Natural killer cell treated with Interleukin-12 subunit alpha and Interleukin-12 subunit beta and Interleukin-15 and Interleukin-18, amount 100 ng/mL, for 72 hours (primary cell): ENCODE measurements around the gene CD226. TPM values are rescaled to one million over a fixed set of nuclear protein-coding genes. Genes with fewer than 3 reads are reported as not detected.
A peak's percentile ranks its signal among the peaks of the same experiment; 100 is the strongest.
"Not testable (repeated sequence)": the region's sequence is repeated elsewhere in the genome, so short reads cannot be mapped to it uniquely, and the experiment has no call there.

Source experiments
- ATAC-seq, 2 donors: fragments of 150-1000 bp; cut with Tn5 transposase in 1 of 2; sonication (Bioruptor Pico), chemical (Tn5 transposase) in 1 of 2; 2 replicates each; pipeline ENCODE4 v1.10.0; 2021
- DNase-seq: peaks from one replicate; pipeline ENCODE4 v3.0.0; 2022; ENCODE audit warnings: low spot score
- H3K27ac Mint-ChIP-seq, 2 donors: 1 replicate in 1 of 2; 2 replicates in 1 of 2; pipeline ENCODE4 v1.8.0; 2022; ENCODE audit warnings: mixed read lengths in 2 of 2, mild to moderate bottlenecking in 1 of 2, moderate library complexity in 1 of 2
- H3K27me3 Mint-ChIP-seq, 2 donors: 1 replicate in 1 of 2; 2 replicates in 1 of 2; pipeline ENCODE4 v1.8.0; 2022; ENCODE audit warnings: mixed read lengths in 2 of 2
- H3K36me3 Mint-ChIP-seq: one replicate; pipeline ENCODE4 v1.8.0; 2022; ENCODE audit warnings: mixed read lengths
- H3K4me1 Mint-ChIP-seq, 2 donors: 1 replicate in 1 of 2; 2 replicates in 1 of 2; pipeline ENCODE4 v1.8.0; 2022; ENCODE audit warnings: low read depth in 2 of 2, mixed read lengths in 2 of 2, mild to moderate bottlenecking in 1 of 2
- H3K4me3 Mint-ChIP-seq: one replicate; pipeline ENCODE4 v1.8.0; 2022; ENCODE audit warnings: mixed read lengths
- H3K9me3 Mint-ChIP-seq: 2 replicates; pipeline ENCODE4 v1.8.0; 2022; ENCODE audit warnings: mixed read lengths
- total RNA-seq, 2 donors: library from RNA; stranded (reverse); gene quantifications; one replicate each; pipeline ENCODE4 v1.2.3, GENCODE V29; 2022

Gene CD226
- total RNA-seq, 2 donors from 2014 or later, result 153 to 181 TPM

- H3K27ac Mint-ChIP-seq, result peak overlapping the region; percentile 84 to 90
- peaks cover 46% of the 10 kb centered on the region for H3K36me3 Mint-ChIP-seq
- peaks cover 31 to 33% of the 10 kb centered on the region in 2 donors for H3K4me1 Mint-ChIP-seq
These were observed 81.9 kb downstream of the CD226 start for GRCh38 chr18:69865776-69866175.

GRCh38 chr18:69864802-69865201 is 82.9 kb downstream of the CD226 start:
- H3K4me1 Mint-ChIP-seq, result peaks cover 26 to 33% of the 10 kb centered on the region in 2 donors
- peak; percentile 82 to 86 for ATAC-seq
- not testable (repeated sequence) for H3K27me3 Mint-ChIP-seq, H3K9me3 Mint-ChIP-seq
- peak overlapping the region; percentile 74 for H3K4me3 Mint-ChIP-seq
- peak overlapping the region; percentile 84 to 90 for H3K27ac Mint-ChIP-seq
- DNase-seq, result peak; percentile 68
- H3K36me3 Mint-ChIP-seq, result peaks cover 42% of the 10 kb centered on the region

More at GRCh38 chr18:69865776-69866175, 81.9 kb downstream of the CD226 start:
- H3K9me3 Mint-ChIP-seq, result no peaks in the 10 kb centered on the region
- no peaks in the 10 kb centered on the region for H3K27me3 Mint-ChIP-seq
- DNase-seq (no peak), ATAC-seq (peak in 1 of 2 donors; percentile 67)
- H3K4me3 Mint-ChIP-seq, result no peak overlapping the region

GRCh38 chr18:69858897-69859296 is 88.8 kb downstream of the CD226 start:
- no peak for ATAC-seq
- Mint-ChIP-seq H3K4me1 (peaks cover 6 to 14% of the 10 kb centered on the region in 2 donors), H3K27ac (peak overlapping the region in 1 of 2 donors; percentile 60), H3K27me3 (no peaks in the 10 kb centered on the region), H3K4me3 (no peak overlapping the region), H3K36me3 (peaks cover 35% of the 10 kb centered on the region), H3K9me3 (no peaks in the 10 kb centered on the region)
- no peak for DNase-seq

- DNase-seq (no peak), ATAC-seq (no peak)
- H3K27me3 Mint-ChIP-seq, result no peaks in the 10 kb centered on the region
- H3K4me3 Mint-ChIP-seq, result no peak overlapping the region
- peaks cover 9 to 16% of the 10 kb centered on the region in 2 donors for H3K4me1 Mint-ChIP-seq
- H3K9me3 Mint-ChIP-seq, result no peaks in the 10 kb centered on the region
- peaks cover 23% of the 10 kb centered on the region for H3K36me3 Mint-ChIP-seq
- H3K27ac Mint-ChIP-seq, result peak overlapping the region in 1 of 2 donors; percentile 5
These were observed 93.2 kb downstream of the CD226 start for GRCh38 chr18:69854455-69854854.

GRCh38 chr18:69853051-69853450 is 94.6 kb downstream of the CD226 start:
- H3K4me3 Mint-ChIP-seq, result no peak overlapping the region
- ATAC-seq (no peak), DNase-seq (no peak)
- peaks cover 9 to 16% of the 10 kb centered on the region in 2 donors for H3K4me1 Mint-ChIP-seq
- no peaks in the 10 kb centered on the region for H3K9me3 Mint-ChIP-seq
- H3K27me3 Mint-ChIP-seq, result no peaks in the 10 kb centered on the region
- H3K36me3 Mint-ChIP-seq, result peaks cover 23% of the 10 kb centered on the region
- peak overlapping the region; percentile 17 to 42 for H3K27ac Mint-ChIP-seq

- H3K36me3 Mint-ChIP-seq, result no peaks in the 10 kb centered on the region
- no peak for DNase-seq
These were observed 101.8 kb downstream of the CD226 start for GRCh38 chr18:69845593-69846506.

GRCh38 chr18:69844656-69845055 is 103.0 kb downstream of the CD226 start:
- Mint-ChIP-seq H3K27me3 (no peaks in the 10 kb centered on the region), H3K4me1 (peaks cover 0 to 6% of the 10 kb centered on the region in 2 donors), H3K9me3 (no peaks in the 10 kb centered on the region), H3K27ac (no peak overlapping the region), H3K4me3 (no peak overlapping the region), H3K36me3 (no peaks in the 10 kb centered on the region)
- ATAC-seq (no peak), DNase-seq (no peak)

More at GRCh38 chr18:69845593-69846506, 101.8 kb downstream of the CD226 start:
- Mint-ChIP-seq H3K27me3 (no peaks in the 10 kb centered on the region), H3K27ac (no peak overlapping the region), H3K4me3 (no peak overlapping the region), H3K4me1 (peaks cover 0 to 5% of the 10 kb centered on the region in 2 donors), H3K9me3 (no peaks in the 10 kb centered on the region)
- ATAC-seq, result no peak

- DNase-seq (no peak), ATAC-seq (no peak)
- H3K4me1 Mint-ChIP-seq, result peaks cover 0 to 11% of the 10 kb centered on the region in 2 donors
- H3K4me3 Mint-ChIP-seq, result no peak overlapping the region
- H3K27me3 Mint-ChIP-seq, result no peaks in the 10 kb centered on the region
- no peaks in the 10 kb centered on the region for H3K9me3 Mint-ChIP-seq
- H3K36me3 Mint-ChIP-seq, result no peaks in the 10 kb centered on the region
- H3K27ac Mint-ChIP-seq, result peak overlapping the region in 1 of 2 donors; percentile 29
These were observed 104.7 kb downstream of the CD226 start for GRCh38 chr18:69843015-69843414.

GRCh38 chr18:69841117-69841516 is 106.6 kb downstream of the CD226 start:
- no peaks in the 10 kb centered on the region for H3K36me3 Mint-ChIP-seq

GRCh38 chr18:69840445-69840844 is 107.2 kb downstream of the CD226 start:
- Mint-ChIP-seq H3K4me1 (peaks cover 0 to 13% of the 10 kb centered on the region in 2 donors), H3K36me3 (peaks cover 3% of the 10 kb centered on the region), H3K9me3 (no peaks in the 10 kb centered on the region), H3K4me3 (no peak overlapping the region), H3K27me3 (no peaks in the 10 kb centered on the region), H3K27ac (peak overlapping the region in 1 of 2 donors; percentile 79)
- ATAC-seq (no peak), DNase-seq (no peak)

More at GRCh38 chr18:69841117-69841516, 106.6 kb downstream of the CD226 start:
- Mint-ChIP-seq H3K27me3 (no peaks in the 10 kb centered on the region), H3K4me1 (peaks cover 0 to 11% of the 10 kb centered on the region in 2 donors), H3K27ac (no peak overlapping the region), H3K9me3 (no peaks in the 10 kb centered on the region), H3K4me3 (no peak overlapping the region)
- DNase-seq (no peak), ATAC-seq (no peak)

- no peak for ATAC-seq
- H3K9me3 Mint-ChIP-seq, result no peaks in the 10 kb centered on the region
- H3K36me3 Mint-ChIP-seq, result peaks cover 5% of the 10 kb centered on the region
- DNase-seq, result no peak
- no peak overlapping the region for H3K4me3 Mint-ChIP-seq
- H3K4me1 Mint-ChIP-seq, result peaks cover 0 to 13% of the 10 kb centered on the region in 2 donors
- H3K27ac Mint-ChIP-seq, result peak overlapping the region in 1 of 2 donors; percentile 79
- H3K27me3 Mint-ChIP-seq, result no peaks in the 10 kb centered on the region
These were observed 107.7 kb downstream of the CD226 start for GRCh38 chr18:69840001-69840400.

GRCh38 chr18:69839497-69839896 is 108.2 kb downstream of the CD226 start:
- DNase-seq, result no peak
- Mint-ChIP-seq H3K4me1 (peaks cover 0 to 13% of the 10 kb centered on the region in 2 donors), H3K36me3 (peaks cover 9% of the 10 kb centered on the region), H3K4me3 (no peak overlapping the region), H3K9me3 (no peaks in the 10 kb centered on the region), H3K27ac (peak overlapping the region in 1 of 2 donors; percentile 77), H3K27me3 (no peaks in the 10 kb centered on the region)
- ATAC-seq, result peak in 1 of 2 donors; percentile 34

GRCh38 chr18:69838620-69839411 is 108.9 kb downstream of the CD226 start:
- no peaks in the 10 kb centered on the region for H3K9me3 Mint-ChIP-seq
- peaks cover 0 to 13% of the 10 kb centered on the region in 2 donors for H3K4me1 Mint-ChIP-seq
- H3K4me3 Mint-ChIP-seq, result no peak overlapping the region
- no peaks in the 10 kb centered on the region for H3K27me3 Mint-ChIP-seq
- DNase-seq (no peak), ATAC-seq (peak; percentile 77 to 83)
- peak overlapping the region in 1 of 2 donors; percentile 77 for H3K27ac Mint-ChIP-seq
- peaks cover 14% of the 10 kb centered on the region for H3K36me3 Mint-ChIP-seq
